HG03565 (cell line): ENCODE results near the gene NCAM2.
A peak's percentile ranks its signal among the peaks of the same experiment; 100 is the strongest.

Experiments used
- ATAC-seq: cut with Tn5 transposase; IDR thresholded peaks from one replicate; pipeline ENCODE4 v1.9.1; 2021; ENCODE audit warnings: mild to moderate bottlenecking, moderate library complexity; ENCODE audit not compliant: unreplicated experiment

The NCAM2 gene

DNA sequence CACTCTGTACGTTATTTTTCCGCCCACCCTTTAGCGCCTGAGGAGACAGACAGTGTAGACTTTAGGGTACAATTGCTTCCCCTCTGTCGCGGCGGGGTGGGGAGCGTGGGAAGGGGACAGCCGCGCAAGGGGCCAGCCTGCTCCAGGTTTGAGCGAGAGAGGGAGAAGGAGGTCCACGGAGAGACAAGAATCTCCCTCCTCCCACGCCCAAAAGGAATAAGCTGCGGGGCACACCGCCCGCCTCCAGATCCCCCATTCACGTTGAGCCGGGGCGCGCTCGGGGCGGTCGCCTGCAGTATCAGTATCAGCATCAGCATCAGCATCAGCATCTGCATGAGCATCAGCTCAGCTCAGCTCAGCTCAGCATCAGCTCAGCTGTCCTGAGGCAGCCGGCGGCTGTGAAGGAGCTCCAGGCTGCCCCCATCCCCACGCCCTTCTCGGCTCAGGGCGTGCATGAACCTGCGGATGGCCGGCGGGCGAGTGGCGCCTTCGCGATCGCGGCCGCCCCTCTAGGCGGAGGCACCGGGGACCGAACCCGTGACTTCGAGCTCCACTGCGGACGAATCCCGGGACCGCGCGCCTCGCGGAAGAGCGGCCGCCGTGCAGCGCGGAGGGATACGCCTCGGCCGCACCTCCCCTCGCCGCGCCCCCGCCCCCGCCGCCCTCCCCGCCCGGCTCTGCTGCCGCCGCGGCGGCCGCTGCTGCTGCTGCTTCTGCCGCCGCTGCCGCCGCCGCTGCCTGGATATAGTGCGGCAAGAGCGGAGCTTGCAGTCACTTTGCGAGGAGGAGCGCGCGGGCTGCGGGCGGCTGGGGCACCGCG, at the start of gene NCAM2:
NCAM2 (plus strand) TSS at position 774 of the 820 bp plus-strand sequence.
- no peak for ATAC-seq

- ATAC-seq, result no peak
These were observed 48.3 kb upstream of the NCAM2 start for GRCh38 chr21:20949884-20950283.

DNA sequence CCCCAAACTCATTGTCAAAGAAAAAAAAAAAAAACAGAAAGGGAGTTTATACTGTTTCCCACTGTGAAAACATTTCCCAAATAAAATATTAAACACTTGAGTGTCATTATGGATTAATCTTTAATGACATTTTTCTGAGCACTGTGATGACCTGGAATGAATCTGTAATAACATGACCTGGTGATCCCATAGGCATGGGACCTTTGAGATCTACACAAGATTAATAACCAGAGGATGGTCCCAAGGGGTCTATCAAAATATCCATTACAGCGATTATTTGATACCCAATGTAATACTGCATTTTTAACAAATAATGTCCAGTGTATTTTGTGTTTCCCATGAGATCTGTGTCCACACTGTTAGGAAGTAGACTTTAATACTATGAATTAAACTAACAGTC, 32.4 kb upstream of the NCAM2 start:
- no peak for ATAC-seq

GRCh38 chr21:20968391-20968790, 29.8 kb upstream of the NCAM2 start:
- no peak for ATAC-seq

DNA sequence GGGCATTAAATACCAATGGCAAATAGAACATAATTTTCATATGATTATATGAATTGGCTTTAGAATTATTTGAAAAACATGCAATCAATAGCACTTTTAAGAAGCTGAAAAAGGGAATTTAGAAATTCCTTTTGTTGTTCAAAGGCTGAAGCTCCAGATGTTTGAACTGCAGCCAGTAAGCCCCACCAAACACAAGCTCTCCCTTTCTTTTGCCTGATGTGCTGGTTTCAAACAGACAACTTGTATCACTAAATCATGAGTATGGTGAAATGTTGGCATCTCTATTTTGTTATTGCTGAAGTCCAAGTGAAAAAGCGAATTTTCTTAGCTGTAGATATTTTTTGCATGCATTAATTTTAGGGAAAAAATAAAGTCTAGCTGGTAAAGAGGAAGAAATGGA, 27.5 kb upstream of the NCAM2 start:
- no peak for ATAC-seq

DNA sequence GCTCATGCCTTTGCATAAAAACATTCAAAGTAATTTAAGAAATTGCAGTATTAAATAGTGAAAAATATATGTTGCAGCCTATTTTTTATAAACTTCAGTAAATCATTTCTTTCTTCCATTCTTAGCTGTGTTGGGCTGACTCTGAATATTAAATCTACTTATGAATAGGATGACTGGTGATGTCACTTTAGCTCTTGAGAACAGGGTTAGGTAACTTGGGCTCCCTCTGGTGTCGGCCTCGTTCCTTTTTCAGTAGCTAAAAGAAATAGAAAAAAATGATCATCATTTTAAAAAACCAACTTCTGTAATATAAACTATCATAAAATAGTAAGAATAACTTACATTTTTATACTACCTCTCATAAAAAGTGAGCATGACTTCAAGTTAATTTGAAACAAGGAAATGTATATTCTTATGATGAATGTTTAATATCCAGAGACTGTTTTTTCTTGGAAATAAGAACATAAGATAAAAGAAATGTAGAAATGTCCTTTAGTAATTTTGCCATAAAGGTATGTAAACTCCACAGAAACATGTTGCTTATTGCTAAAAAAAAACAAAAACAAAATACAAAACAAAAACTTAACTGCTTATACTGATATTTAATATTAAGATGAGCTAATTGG, 26.8 kb upstream of the NCAM2 start:
- peak; percentile 69 for ATAC-seq

- ATAC-seq, result no peak
These were observed 3.4 kb upstream of the NCAM2 start for GRCh38 chr21:20994790-20995189.

GRCh38 chr21:20996421-20997310, 1.5 kb upstream of the NCAM2 start:
- ATAC-seq, result no peak

- ATAC-seq, result no peak
These were observed 936 bp upstream of the NCAM2 start for GRCh38 chr21:20997311-20997635.

GRCh38 chr21:20998456-20998789, 214 bp downstream of the NCAM2 start:
- no peak for ATAC-seq

DNA sequence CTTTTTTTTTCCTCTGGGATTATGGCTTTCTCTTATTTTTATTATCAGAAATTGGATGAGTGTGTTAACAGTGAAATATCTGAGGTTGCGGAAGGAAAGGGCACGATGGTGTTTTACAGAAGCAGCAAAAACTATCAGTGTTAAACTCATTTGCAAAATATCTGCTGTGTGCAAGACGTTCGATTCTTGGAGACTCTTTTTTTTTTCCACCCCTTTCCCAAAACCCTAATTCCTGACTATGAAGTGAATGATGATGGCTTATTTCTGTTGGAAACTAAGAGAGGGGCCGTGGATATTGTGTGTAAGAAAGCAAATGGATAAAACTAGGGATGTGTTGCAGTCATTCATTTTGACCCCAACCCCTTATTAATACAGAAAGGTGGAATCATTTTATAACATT, 677 bp downstream of the NCAM2 start:
- no peak for ATAC-seq

- peak; percentile 45 for ATAC-seq
These were observed 1.4 kb downstream of the NCAM2 start for GRCh38 chr21:20999659-21000058.

- no peak for ATAC-seq
These were observed 2.5 kb downstream of the NCAM2 start for GRCh38 chr21:21000591-21001175.

DNA sequence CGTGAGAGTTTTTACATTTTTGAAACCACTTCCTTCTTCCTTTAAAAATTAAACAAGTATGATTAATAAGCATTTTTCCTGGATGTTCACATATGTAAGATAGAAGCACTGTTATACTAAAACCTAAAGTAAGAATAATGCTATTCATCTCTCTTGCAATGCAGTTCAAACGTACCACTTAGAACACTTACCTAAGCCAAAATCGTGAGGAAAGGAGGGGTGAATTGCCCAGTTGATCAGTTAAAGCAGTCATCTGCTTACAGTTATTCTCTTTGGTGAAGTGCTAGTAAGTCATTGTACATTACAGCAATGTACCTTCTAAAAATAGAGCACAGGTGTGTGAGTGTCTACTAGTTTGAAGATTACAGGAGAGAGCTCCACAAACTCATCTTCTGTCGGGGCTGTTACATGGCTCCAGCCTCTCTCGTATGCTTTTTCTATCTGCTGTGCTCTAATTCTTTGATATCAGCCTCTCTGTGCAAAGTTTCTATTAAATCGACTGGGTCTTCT, 3.4 kb downstream of the NCAM2 start:
- ATAC-seq, result no peak

GRCh38 chr21:21002153-21002552, 3.9 kb downstream of the NCAM2 start:
- no peak for ATAC-seq

DNA sequence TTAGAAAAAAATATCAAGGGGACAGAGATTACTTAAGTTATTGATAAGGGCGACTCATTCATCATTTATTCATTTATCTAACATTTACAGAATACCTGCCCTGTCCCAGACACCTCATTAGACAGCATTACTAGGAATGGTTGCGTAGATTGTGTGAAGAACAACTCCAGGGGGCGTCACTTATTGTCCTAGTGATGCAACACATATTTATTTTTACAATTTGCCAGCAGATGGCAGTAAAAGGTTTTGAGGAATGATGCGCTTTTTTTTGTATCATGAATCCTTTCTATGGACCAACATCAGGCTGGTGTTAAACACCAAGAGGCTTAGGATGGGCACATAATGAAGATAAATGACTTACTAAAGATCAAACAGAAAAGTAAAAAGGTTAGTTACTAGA, 5.5 kb downstream of the NCAM2 start:
- ATAC-seq, result no peak

DNA sequence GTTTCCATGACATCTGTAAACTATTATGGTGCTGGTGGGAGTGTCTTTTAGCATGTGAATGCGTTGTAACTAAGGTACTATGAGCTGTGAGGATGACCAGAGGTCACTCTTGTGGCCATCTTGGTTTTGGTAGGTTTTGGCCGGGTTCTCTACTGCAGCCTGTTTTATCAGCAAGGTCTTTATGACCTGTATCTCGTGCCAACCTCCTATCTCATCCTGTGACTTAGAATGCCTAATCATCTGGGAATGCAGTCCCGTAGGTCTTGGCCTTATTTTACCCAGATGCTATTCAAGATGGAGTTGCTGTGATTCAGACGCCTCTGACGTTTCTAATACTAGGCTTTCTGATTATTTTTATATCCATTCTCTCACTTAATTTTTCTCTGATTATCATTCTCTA, 9.4 kb downstream of the NCAM2 start:
- ATAC-seq, result no peak

GRCh38 chr21:21010228-21010627, 12.0 kb downstream of the NCAM2 start:
- ATAC-seq, result no peak

GRCh38 chr21:21010698-21011097, 12.5 kb downstream of the NCAM2 start:
- ATAC-seq, result no peak

DNA sequence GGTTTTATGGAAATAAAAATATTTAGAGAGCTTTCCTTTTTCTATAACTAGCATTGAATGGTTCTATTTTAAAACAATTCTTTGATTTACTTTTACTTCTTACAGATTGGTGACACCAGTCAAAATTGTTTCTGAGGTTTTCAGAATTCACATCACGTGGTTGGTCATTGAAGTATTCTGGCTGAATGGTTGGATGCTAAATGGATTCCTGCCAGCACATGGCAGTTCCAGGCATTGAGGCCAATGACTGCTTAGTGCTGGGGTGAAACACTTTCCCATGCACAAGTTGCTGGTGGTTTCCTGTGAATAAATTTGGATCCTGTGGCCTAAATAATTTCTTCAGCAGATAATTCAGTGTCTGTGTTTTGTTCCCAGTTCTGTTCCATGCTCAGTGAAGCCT, 20.6 kb downstream of the NCAM2 start:
- no peak for ATAC-seq

GRCh38 chr21:21019681-21020080, 21.5 kb downstream of the NCAM2 start:
- no peak for ATAC-seq
